ENCODE results near the gene METAP1.
"Not testable (repeated sequence)": the region's sequence is repeated elsewhere in the genome, so short reads cannot be mapped to it uniquely, and the experiment has no call there.

METAP1 gene

DNA sequence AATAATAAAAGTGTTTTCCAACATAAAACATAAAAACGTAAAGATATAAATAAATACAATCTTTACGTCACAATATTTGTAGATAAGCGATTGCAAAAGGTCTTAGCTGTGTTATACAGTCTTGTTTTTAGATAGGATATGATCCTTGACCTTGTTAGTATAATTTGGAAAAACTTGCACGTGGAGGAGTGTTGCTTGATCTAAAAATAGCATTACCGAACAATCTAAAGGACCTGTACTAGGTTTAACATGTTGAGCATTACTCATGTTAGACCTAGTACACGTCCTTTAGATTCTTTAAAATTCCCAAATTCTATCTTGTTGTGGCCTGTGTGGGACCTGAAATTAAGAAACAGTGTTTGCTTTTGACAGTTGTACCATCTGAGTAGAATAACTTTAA lies 1.6 kb downstream of the METAP1 start:
- DNase-seq (ENCODE audit: low read depth) = no peak

DNA sequence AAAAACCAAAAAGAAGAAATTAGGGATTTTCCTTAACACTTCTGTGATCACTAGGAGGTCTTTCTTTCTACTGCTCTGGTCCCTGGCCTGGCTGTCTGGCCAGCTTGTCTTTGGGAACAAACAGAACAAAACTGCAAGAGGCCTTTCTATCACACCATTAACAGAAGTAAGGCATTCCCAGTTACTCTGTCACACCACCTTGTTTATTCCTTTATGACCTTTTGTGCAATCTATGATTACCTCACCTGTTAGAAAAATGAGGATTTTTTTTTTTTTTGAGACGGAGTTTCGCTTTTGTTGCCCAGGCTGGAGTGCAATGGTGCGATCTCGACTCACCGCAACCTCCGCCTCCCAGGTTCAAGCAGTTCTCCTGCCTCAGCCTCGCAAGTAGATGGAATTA lies 3.0 kb downstream of the METAP1 start:
- no peak for DNase-seq (ENCODE audit: low read depth)

DNA sequence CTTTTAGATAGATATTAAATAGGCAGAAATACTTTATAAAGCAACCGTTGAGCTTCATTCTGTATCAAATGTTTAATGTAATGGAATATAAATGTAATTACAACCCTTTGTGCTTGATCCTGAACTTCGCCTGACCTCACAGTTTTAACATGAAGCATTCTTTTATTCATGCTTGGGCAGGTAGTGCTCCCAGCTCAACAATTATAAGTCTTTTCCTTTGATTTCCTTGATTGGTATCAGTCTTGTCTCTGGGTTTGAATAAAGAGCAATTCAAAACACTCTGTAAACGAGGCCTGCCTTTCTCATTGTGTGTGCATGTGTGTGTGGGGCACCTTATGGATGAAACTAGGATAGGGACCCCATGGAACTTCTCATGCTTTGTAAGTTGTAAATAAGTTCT lies 6.8 kb downstream of the METAP1 start:
- DNase-seq (ENCODE audit: low read depth) = no peak

DNA sequence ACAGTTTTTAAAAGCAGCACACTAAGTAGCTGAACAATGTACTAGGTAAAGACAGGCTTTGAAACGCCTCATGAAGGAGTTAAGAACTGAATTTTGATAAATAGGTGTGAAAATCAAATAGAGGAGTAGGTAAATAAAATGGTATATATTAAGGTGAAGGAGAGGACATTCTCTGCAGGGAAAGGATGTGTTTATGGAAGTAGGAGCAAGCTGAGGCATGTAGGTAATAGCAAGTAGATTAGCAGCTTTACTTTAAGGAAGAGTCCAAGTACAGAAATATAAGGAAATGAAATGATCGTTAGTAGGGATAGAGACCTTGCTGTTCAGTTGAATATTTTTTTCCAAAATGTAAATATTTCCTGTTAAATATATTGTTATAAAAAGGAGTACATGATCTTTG lies 12.5 kb downstream of the METAP1 start:
- DNase-seq (ENCODE audit: low read depth) = no peak

DNA sequence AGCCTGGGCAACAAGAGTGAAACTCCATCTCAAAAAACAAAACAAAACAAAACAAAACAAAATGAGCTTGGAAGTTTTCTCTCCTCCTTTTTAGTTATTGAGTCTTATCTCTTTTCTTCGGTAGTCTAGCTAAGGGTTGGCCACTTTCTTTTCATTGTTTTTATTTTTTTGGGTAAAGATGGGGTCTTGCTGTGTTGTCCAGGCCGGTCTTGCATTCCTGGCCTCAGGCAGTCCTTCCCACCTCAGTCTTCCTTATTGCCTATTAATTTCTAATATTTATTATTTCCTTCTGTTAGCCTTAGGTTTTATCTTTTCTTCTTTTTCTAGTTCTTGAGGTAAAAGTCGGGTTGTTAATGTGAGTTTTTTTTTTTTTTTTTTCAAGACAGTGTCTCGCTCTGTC lies 16.4 kb downstream of the METAP1 start:
- DNase-seq (ENCODE audit: low read depth) = no peak

DNA sequence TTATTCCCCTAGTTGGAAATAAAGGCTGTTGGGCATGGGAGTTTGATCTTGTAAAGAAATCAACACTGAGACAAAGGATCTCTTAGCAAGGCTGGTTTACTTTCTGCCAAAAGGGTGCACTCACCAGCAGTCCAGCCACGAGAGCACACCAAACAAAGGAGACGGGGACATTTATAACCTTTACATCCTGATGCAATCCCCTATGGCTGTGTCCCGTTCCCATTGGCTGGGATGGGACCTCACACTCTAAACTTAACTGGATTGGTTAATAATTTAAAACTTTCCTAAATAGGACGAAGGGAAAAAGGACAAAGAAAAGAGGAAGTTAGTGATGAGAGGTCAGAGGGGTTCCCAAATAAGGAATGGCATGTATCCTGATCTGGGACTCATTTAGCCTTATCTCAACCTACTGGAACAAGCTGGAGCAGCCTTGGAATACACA lies 17.9 kb downstream of the METAP1 start:
- DNase-seq (ENCODE audit: low read depth) = no peak

DNA sequence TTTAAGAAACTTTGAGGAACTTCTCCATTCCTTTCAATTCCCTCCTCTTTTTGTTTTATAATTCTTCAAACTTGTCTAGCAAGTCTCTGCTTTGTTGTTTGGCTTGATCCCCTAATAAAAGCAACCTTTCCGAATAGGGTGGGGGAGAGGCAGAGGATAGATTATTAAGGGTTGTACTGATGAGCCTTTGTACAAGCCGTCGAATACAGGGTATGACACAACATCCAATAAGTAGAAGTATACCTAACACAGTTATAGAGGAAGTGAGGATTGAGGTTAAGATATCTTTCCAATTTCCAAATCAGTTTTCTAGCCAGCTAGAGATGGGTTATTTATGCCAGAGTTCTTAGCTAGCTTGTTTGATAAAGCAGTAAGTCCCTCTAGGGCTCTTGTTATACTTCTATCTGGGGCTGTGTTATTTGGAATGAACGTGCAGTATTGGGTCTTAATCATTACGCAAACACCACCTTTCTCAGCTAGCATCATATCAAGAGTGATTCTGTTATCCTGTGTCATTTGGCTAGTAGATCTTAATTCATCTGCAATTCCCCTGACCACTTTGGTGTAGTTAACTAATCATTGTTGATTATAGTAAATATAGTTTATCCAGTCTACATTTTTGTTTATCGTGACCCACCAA lies 18.5 kb downstream of the METAP1 start:
- DNase-seq (ENCODE audit: low read depth) = no peak

DNA sequence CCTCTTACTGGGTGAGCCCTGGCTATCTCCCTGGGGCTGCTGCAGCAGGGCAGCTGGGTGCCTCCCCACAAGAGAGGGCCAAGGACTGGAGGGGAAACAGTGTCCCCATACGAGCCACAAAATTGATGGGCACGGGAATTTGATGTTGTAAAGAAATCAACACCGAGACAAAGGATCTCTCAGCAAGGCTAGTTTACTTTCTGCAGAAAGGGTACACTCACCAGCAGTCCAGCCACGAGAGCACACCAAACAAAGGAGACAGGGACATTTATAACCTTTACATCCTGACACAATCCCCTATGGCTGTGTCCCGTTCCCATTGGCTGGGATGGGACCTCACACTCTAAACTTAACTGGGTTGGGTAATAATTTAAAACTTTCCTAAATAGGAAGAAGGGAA lies 25.9 kb downstream of the METAP1 start:
- no peak for DNase-seq (ENCODE audit: low read depth)

DNA sequence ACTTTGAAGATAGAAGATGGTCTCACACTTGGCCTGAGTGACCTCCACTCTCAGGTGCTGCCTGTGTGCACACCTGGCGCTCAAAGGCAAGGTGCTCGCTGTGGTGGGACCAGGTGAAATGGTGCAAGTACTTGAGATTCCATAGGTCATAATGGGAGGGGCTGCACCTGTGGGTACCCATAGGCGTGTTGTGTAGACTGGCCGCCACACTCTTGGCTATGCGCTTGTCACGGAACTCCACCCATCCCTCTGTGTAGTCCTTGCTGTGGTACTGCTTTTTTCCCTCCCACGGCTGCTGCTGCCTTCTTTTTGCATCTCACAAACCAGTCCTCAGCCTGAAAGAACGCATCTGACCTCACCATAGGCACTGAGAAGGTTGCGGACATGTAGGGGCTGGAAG lies 27.0 kb downstream of the METAP1 start:
- no peak for DNase-seq (ENCODE audit: low read depth)

DNA sequence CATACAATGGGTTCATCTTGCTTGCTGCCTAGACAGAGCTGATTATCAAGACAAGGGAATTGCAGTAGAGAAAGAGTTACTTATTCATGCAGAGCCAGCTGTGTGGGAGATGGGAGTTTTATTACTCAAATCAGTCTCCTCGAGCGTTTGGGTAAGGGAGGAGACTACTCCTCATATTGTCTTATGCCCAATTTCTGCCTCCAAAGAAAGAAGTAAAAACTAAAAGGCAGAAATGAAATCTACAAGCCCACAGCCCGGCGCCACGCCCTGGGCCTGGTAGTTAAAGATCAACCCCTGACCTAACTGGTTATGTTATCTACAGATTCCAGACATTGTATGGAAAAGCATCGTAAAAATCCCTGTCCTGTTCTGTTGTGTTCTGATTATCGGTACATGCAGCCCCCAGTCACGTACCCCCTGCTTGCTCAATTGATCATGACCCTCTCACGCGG lies 28.3 kb downstream of the METAP1 start:
- DNase-seq (ENCODE audit: low read depth) = not testable (repeated sequence)

DNA sequence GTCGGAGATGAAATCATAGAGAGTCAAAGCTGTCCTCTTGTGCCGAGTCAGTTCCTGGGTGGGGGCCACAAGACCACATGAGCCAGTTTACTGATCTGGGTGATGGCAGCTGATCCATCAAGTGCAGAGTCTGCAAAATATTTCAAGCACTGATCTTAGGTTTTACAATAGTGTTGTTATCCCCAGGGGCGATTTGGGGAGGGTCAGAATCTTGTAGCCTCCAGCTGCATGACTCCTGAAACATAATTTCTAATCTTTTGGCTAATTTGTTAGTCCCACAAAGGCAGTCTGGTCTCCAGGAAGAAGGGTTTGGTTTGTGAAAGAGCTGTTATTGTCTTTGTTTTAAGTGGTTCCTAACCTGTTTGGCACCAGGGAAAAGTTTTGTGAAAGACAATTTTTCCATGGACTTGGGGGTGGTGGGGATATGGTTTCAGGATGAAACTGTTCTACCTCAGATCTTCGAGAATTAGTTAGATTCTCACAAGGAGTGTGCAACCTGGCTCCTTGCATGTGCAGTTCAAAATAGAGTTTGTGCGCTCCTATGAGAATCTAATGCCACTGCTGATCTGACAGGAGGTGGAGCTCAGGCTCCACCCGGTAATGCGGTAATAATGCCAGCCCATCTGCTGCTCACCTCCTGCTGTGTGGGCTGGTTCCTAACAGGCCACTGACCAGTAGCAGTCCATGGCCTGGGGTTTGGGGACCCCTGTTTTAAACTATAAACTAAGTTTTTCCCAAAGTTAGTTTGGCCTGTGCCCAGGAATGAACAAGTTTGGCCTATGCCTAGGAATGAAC lies 29.2 kb downstream of the METAP1 start:
- DNase-seq (ENCODE audit: low read depth) = no peak

DNA sequence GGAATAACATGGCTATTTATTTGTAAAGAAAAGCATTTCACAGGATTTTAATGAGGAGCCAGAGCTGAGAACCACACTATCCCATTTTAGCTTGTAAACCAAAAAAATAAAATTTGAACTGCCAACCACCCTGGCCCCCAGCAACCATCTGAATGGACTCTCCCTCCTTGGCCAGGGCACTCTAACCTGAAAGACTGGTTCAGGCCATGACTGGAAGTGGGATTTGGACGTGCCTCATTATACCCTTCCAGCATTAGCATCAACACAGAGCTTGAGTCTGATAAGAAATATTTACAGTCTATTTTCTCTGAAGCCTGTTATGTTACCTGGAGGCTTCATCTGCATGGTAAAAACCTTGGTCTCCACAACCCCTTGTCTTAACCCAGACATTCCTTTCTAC lies 30.0 kb downstream of the METAP1 start:
- no peak for DNase-seq (ENCODE audit: low read depth)

DNA sequence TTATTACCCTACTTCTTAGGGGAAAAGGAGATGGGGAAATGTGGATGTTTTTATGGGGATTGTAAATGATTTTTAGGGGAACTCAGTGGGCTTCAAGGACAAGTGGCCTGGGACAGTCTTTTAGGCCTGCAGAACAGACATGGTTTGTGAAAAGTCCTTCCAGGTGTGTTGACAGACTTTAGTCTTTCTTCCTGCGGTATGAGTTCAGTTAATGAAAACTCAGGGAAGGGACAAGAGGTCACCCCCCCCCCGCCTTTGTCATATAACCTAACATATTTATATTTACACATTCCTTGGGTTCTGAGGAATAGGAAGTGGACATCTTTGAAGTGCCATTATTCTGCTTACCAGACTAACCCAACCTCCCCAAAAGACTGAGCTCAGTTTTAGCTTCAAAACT lies 31.8 kb downstream of the METAP1 start:
- DNase-seq (ENCODE audit: low read depth) = no peak

DNA sequence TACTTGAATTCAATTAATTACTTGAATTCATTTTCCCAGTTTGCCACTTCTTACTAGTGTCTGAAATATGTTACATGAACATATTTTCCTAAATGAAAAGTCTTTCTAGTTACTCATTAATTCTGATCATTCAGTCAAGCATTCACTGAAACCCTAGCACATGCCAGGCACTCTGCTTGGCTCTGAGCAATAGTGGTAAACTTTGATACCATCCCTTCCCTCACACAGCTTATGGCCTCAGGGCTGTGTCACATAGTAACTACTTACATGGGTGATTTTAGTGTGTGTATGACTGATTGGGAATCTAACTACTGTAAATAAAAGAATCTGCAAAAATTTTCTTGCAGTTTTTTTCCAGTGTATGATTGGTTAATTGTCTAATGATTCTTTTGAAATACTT lies 32.7 kb downstream of the METAP1 start:
- no peak for DNase-seq (ENCODE audit: low read depth)

DNA sequence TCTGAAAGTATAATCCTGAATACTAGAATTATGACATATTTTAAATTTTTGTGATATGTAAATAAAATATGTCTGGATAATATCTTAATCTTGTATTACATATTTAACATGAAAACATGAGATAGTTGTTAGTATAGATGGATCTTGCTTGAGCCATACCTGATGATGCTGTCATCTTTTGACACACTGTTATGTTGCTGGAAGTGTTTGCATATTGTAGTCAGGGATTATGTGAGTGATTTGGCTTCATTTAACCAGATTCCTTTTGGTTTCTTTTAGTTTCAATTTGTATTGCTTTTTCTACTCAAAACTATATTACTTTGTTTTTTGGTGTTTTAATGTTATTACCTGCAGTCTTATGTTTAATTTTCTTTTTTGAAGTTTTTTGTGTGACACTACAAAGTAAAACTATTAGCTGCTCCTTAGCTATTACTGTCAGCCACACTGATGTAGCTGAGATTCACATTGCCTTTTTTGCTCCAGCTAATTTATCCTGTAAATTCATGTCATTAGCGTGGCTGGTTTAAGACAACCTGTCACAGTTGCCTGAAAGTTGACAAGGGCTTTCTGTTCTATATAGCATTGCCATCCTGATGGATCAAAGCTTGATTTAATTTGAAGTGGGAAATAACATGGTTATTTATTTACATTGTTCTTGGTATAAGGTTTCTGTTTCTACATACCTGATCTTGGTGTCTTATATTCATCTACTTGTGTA lies 33.7 kb downstream of the METAP1 start:
- DNase-seq (ENCODE audit: low read depth) = no peak

DNA sequence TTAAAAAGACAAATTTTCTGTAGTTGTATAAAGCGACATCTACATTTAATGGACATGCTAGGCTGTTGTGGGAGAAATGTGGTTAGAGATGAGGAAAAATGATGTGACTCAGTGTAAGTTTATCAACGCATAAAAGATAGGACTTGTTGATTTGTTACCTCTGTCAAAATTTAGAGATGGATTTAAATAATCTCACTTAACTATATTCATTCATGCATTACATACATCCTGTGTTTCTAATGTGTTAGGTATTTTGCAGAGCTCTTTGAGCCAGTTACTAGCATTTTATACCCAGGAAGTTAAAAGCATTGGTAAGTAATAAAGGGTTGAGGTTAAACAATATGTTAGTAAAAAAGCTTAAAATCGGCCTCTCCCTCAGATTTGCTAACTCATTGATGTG lies 34.3 kb downstream of the METAP1 start:
- DNase-seq (ENCODE audit: low read depth) = no peak

DNA sequence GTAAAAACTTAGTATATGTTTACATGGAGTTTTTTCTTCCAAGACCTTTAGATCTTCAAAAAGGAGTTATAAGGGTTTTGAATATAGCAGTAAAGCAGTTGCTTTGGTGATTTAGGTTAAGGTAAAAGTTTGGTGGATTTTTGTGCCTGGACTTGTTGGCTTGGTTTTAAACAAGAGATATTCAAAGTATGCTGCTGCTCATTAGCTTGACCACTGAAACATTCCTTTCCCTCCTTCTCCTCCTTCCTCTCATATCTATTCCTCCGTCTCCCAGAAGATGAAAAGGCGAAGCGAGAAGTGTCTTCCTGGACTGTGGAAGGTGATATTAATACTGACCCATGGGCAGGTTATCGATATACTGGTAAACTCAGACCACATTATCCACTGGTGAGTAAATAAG lies 38.4 kb downstream of the METAP1 start:
- no peak for DNase-seq (ENCODE audit: low read depth)

DNA sequence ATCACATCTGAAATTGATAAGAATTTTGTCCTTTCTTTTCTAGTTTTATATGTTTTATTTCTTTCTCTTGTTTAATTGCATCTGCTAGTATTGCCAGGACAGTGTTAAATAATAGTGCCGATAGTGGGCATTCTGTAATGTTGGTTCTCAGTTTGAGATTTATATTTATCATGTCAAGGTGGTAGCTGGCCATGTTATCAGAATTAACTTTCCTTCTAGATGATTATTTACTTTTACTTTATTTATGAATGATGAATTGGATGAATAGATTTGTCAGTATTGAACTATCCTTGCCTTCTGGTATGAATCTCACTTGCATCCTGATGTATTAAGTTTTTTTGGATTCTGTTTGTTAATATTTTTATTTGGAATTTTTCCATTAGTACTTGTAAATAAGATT lies 42.7 kb downstream of the METAP1 start:
- no peak for DNase-seq (ENCODE audit: low read depth)

DNA sequence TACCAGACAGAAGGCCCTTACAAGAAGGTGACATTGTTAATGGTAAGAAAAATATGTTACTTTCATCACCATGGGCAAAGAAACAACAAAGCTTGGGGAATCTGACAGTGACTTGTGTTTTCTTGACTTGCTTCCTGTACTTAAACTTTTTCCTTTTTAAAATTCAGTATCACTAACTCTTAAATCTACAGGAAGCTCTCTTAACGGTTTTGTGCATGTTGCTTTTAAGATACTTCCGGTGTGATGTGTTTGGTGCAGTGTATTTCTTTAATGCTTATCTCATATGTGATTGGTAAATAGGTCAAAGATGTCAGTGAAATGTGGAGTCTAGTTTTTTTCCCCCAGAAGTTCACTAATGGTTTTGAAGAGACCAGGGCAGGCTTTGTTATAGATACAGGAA lies 47.8 kb downstream of the METAP1 start:
- no peak for DNase-seq (ENCODE audit: low read depth)

DNA sequence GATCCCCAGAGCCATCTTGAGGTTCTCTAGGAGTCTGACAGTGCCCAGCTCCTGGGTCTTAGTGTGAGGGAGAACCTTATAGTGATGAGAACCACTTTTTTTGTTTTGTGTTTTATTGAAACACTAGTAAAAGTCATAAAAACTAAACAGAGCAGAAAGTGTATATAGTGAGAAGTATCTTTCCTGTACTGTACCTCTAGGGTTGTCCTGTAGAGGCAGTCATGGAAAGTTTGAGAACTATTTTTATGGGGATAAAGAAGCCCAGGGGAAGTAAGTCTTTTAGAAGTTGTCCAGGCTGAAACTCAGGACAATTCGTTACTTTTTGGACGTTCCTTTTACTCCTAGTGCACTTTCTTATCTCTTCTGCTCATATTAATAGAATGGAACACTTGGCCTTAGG lies 52.2 kb downstream of the METAP1 start:
- no peak for DNase-seq (ENCODE audit: low read depth)

DNA sequence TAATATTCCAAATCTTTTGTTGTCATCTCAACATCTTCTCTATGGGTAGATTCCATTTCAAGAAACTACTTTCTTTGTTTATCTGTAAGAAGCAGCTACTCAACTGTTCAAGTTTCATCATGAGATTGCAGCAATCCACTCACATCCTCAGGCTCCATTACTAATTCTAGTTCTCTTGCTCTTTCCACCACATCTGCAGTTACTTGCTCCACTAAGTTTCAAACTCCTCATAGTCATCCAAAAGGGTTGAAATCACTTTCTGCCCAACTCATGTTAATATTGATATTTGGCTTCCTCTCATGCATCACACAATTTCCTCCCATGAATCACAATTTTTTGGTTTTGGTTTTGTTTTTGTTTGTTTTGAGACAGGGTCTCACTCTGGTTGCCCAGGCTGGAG lies 57.4 kb downstream of the METAP1 start:
- no peak for DNase-seq (ENCODE audit: low read depth)

DNA sequence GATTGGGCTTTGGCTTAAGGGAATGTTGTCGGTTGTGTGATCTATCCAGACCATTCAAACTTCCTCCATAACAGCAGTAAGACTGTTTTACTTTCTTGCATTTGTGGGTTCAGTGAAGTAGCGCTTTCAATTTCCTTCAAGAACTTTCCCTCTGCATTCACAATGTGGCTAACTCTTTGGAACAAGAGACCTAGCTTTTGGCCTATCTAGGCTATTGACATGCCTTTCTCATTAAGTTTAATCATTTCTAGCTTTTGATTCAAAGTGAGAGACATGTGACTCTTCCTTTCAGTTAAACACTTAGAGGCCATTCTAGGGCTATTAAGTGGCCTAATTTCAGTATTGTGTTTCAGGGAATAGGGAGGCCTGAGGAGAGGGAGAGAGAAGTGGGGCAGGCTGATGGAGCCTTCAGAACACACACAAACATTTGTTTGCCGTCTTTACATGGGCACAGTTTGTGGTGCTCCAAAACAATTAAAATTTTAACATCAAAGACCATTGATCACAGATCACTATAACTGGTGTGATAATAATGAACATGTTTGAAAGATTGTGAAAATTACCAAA lies 59.0 kb downstream of the METAP1 start:
- no peak for DNase-seq (ENCODE audit: low read depth)

DNA sequence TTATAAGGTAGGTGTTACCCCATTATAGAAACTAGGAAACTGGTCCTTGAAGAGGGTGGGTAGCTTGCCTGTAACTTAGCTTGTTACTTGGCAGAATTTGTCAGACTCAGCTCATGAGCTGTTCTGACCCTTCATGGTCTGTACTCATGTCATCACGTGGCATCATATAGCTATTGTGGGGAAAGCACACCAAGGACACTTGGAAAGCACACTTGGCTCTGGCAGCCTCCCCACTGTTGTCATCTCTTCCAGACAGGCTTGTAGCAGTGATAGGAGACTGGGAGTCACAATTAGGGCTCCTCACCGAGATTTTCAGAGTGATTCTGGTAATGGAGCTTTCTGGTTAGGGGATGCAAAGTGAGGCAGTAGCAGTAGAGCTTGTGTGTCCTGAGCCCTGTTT lies 62.7 kb downstream of the METAP1 start:
- no peak for DNase-seq (ENCODE audit: low read depth)

All from T-helper 22 cell (primary cell).